H54 (cell line): ENCODE data around the gene NTM.

Experiments
- DNase-seq: peaks from one replicate; pipeline ENCODE4 v3.0.0; 2011; ENCODE audit warnings: low spot score, mixed read lengths; ENCODE audit not compliant: insufficient read length
- FAIRE-seq: peaks from 3 replicates; lab custom pipeline; 2011; peaks lifted over from hg19 to GRCh38; lab: Jason Lieb, UNC
- POLR2A ChIP-seq: IDR thresholded peaks from 2 replicates; pipeline ENCODE4 v1.6.1; 2011; ENCODE audit warnings: low read depth, mild to moderate bottlenecking, low read length

NTM gene

DNA sequence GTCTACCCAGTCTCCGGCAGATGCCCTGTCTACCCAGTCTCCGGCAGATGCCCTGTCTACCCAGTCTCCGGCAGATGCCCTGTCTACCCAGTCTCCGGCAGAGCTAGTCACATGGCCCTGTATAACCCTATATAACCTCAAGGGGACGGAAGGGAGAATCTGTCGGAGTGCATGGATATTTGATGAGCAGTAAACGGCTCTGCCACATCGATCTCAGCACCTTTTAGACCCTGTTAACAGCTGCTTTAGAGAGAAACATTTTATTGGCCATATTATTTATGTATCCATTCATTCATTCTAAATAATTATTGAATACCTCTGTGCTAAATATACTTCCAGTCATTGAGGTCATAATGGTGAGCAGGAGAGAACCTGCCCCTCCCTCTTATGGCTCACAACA lies 228.9 kb downstream of the NTM start:
- no peak for TF ChIP-seq POLR2A
- DNase-seq (no peak), FAIRE-seq (no peak)

DNA sequence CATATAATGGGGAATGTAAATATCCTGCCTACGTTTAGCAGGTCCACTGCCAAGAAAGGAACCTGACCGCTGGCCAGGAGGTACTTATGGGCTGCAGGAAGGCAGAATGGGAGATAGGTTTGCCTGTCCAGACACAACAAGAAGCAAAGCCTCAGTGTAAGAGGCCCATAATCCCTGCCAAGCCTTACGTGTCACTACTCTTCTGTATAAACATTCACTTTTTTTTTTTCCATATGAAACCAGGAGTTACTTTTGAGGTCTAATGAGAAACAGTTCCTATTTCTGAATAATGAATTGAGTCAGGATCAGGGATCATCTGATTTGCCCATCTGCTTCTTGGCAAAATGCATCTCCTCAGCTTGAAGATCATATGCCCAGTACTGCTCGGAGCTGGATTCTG lies 230.2 kb downstream of the NTM start:
- no peak for DNase-seq
- FAIRE-seq = no peak
- no peak for TF ChIP-seq POLR2A

DNA sequence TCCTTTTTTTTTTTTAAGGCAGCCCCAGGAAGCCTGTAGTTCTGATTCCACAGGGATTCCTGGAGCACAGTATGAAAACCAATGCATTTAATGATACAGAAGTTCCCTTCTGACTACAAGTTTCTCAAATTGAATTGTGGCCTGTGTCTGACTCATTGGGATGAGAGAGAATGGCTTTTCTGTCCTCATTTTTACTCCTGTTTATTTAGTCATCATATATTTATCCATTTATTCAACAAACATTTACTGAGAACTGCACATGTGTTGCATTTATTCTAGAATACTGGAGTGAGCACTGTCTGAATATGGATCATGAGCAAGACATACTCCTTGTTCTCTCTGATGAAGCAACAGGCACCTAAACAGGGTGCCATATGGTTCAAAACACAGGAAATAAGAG lies 231.2 kb downstream of the NTM start:
- FAIRE-seq (no peak), DNase-seq (no peak)
- TF ChIP-seq POLR2A = no peak

DNA sequence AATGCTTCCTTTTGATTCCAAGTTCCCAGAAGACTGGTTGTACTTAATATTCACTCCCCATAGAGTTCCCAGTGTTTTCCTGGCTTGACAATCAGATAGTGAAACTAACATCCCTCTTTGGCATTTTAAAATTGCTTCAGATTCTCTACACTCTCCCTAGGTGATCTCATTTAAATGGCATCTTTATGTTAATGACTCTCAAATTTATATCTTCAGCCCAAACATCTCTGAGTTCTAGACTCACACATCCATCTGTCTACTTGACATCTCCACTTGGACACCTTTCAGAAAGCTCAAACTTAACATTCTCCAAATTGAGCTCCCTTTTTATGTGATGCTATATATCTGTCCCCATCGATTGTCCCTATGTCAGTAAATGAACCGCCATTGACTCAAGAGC lies 232.0 kb downstream of the NTM start:
- no peak for TF ChIP-seq POLR2A
- FAIRE-seq = no peak
- no peak for DNase-seq

DNA sequence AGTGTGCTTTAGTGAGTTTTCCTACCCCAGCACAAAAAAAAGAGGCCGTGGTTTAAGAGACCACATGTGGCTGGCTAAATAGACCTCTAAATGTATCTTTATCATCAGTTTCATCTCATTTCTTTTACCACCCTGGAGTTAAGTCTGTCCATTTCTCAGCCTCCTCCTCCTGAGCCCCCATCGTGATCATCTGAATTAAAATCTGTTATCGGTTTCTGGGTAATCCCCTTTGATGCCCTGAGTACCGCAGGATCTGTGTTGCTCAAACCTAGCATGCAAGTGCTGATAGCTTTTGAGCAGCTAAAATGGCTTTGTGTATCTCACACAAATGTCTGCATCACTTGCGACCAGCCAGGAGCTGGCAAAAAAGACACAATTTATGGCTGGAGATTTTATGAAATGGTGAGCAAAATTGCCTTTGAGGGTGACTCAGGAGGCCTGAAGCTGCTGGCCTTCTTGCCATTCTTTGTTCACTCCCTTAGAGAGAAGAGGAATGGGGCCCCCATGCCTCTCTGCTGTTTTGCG lies 236.5 kb downstream of the NTM start:
- DNase-seq (no peak), FAIRE-seq (no peak)
- TF ChIP-seq POLR2A = no peak

DNA sequence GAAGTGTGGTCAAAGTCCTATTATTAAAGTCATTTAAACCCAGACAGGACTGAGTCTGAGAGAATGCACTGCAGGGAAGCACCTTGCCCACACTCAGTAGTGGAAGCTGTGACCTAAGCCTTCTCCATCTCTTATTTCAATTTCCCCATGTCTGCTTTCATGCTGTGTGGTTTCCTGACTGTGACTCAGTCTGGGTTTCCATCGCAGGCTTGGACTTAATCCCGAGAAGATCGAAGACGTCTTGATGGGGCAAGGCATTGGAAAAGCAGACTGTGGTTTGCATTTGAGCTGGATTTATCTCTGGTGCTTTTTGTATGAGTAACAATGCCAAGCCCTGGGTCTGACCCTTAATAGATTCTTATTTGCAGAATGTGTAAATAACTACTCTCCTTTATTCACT lies 238.9 kb downstream of the NTM start:
- DNase-seq (no peak), FAIRE-seq (no peak)
- TF ChIP-seq POLR2A = no peak

DNA sequence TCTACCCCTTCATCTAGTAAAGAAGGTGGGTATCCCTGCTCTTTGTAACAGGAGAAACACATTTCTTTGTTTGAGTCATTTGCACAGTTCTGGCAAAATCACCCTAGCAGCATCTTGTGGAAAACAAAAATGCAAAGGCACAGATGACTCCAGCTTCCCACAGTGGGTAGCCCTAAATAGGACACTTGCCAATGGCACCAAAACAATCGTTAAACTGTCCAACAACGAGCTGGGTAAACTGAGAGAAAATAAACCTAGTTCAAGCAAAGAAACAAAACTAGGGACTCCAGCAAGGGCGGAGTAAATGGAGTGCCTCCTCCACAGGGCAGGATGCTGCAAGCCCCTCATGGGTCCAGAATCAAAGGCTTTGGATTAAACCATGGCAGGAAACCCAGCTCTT lies 239.5 kb downstream of the NTM start:
- no peak for TF ChIP-seq POLR2A
- DNase-seq = no peak
- no peak for FAIRE-seq

DNA sequence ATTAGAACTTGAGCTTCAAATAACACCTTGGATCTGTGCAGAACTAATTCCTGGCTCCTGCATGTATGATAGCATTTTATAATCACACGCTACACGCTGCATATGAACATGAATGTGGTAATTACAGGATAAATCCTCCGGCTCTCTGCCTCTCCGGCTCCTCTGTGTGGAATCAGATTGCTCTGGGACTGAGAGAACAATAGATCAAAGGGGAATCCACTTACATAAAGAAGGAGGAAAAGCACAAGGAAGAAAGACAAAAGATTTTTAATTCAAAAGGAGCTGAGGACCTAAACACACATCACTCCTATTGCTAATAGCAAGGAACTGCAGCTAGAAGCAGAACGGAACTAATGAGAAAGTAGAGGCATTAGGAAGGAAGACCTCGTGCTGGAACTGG lies 240.9 kb downstream of the NTM start:
- DNase-seq = no peak

DNA sequence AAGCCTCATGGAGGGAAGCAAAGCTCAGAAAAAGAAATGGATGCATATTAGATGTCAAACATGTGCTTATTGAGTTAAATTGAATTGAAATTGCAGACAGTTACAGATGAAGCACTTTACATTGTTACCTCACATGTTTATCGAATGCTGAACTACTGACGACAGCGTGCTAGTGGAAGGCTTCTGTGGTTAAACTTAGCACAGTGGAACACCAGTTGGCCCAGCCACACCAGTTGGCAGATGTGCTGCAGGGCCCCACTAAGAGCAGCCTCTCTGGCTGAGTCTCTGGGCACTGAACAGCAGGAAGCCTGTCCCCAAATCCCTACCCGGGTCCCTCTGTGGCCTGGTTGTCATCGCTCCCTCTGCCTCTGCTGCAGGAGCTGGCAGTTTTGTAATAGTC lies 242.1 kb downstream of the NTM start:
- no peak for TF ChIP-seq POLR2A
- FAIRE-seq (no peak), DNase-seq (no peak)

More for the DNA sequence above, 240.9 kb downstream of the NTM start:
- no peak for TF ChIP-seq POLR2A
- no peak for FAIRE-seq

DNA sequence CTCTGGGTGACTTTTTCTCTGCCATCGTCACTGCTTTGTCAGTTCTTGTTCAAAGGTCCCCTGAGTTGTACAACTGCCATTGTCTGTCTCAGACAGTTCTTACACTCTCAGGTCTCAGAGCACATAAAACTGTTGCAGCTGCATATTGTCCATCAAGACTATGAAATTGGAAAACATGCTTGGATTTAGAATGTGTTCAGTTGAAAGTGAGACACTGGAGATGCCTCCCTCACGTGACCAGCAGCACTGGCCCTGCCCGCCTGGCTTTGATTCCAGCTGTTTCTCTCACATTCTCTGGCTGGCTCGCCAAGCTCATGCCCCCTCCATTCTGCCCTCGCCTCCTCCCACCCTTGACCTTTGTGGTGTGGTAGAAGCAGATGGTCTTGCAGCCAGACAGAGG lies 244.2 kb downstream of the NTM start:
- no peak for FAIRE-seq
- TF ChIP-seq POLR2A = no peak
- no peak for DNase-seq

DNA sequence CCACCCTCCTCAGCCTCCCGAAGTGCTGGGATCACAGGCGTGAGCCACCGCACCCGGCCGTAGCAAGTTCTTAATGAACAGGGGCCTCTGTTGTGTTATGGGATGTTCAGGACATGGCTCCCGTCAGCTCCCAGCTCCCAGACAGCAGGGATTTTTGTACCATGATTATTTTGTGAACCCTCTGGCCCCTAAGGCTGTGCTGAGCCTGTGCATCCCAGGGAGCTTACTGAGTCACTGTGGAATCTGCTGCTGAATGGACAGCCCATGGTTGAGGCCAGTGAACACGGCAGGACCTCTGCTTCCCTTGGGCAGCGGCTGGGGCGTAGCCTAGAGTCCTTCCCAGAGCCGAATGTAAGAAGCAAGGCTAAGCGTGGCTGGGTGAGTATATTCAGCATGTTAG lies 245.2 kb downstream of the NTM start:
- no peak for TF ChIP-seq POLR2A
- DNase-seq (no peak), FAIRE-seq (no peak)

DNA sequence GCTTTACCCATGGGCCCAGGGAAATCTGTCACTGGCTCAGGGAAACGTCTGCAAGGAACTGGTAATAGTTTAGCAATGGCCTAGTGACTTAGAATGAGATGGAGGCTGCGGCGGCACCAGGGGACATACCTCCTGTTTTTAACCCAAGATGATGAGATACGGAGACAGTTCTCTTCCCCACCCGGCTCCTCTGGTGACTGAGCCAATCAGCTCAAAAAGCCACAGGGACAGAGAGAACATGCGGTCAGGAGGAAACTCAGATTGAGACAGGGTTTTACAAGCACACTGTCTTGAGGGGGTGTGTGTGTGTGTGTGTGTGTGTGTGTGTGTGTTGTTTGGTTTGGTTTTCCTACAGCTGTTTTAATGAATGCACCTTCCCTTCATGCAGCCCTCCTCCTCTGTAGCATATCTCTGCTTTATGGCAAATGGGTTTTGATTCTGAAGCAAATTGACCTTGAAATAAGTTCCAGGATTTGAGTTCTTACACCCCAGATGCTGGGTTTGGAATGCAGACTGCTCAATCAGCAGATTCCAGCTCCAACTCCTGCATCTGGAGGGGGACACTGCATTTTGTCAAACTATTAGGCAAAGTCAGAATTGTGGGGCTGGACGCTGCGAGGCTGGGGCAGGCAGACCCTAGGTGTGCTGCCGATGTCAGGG lies 246.2 kb downstream of the NTM start:
- DNase-seq = no peak
- no peak for TF ChIP-seq POLR2A
- FAIRE-seq = no peak

DNA sequence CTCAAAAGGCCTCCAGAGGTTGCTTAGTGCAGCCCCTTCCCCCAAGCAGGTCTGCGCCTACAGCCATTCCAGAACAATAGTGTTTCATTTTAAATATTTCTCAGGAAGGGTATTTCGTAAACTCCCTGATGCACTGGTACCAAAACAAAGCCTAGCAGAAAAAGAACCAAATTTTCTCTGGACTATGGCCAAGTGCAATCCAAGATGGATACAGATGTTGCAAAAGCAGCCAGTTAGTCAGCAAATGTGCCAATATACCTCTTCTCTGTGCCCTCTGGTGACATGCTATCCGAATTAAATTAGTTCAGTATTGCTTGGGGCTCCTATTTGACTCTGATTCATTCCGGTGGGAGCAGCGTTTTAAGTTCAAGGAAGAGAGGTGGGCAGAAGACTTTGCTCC lies 247.8 kb downstream of the NTM start:
- DNase-seq (no peak), FAIRE-seq (no peak)
- TF ChIP-seq POLR2A = no peak

DNA sequence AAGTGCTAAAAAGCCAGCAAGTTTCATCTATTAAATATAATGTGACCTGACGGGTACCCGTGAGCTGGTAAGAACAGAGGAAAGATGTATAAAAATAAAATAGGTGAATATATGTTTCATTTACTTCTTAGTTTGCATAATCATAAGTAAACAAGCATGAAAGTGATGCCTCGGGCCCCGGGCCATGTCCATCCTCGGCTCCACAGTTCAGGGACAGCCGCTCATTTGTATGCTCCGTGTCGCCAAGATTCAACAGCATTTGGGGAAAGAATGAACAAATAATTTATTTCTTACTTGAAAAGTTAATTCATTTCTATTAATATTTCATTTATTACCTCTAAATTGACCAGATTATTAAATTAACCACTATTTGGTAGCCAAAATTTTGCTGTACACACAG lies 251.8 kb downstream of the NTM start:
- TF ChIP-seq POLR2A = no peak
- FAIRE-seq = no peak

DNA sequence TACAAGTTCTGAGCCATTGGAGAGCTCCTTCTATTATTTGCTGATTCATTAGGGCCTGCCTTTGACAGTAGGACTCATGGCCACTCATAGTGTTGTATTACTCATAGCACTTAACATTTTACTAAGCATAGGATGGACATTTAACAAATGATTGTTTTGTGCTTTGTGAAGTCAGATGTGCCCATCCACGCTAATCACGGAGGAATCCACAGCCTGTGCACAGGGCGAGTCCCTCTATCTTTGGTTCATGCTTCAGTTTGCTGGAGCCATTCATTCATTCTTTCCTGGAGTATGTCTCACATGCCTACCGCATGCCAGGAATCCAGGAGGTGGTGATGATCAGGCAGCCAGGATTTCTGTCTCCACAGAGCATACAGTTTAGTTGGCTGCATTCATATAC lies 254.1 kb downstream of the NTM start:
- no peak for TF ChIP-seq POLR2A
- no peak for FAIRE-seq
- DNase-seq = no peak

More for the DNA sequence above, 251.8 kb downstream of the NTM start:
- DNase-seq = no peak

DNA sequence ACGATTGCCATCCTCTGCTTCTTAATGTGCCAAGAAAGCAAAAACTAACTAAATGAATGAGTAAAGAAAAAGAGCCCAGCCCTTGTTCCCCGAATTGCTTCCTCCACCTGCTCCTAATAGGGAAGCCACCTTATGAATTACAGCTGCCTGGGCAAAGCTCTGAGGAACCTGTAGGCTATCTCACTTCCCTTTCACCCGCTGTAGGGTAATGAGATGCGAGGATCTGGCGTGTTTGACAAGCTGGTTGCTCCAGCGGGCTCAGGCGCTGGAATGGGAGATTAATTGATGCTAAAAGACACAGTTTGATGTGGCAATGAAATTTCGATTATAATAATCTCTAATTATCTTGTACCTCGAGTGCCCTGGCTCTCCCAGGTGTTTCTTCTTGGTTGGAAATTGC lies 256.4 kb downstream of the NTM start:
- no peak for TF ChIP-seq POLR2A
- no peak for DNase-seq
- no peak for FAIRE-seq
